Prostate gland (tissue), 2 donors: ENCODE data around the gene ARHGEF4. TPM values are rescaled to one million over a fixed set of nuclear protein-coding genes. Genes with fewer than 3 reads are reported as not detected.

Experiments used
- DNase-seq: peaks from one replicate; pipeline ENCODE4 v3.0.0-alpha.2; 2019; ENCODE audit warnings: low spot score
- H3K27ac ChIP-seq, 2 donors: fragments of 200-600 bp; sonication (generic); 2 replicates each; pipeline ENCODE4 v1.5.1; 2017 to 2019
- H3K27me3 ChIP-seq: fragments of 200-600 bp; sonication (generic); replicated peaks from 2 replicates; pipeline ENCODE4 v1.5.1; 2019; ENCODE audit not compliant: insufficient read depth
- H3K36me3 ChIP-seq, 2 donors: fragments of 200-600 bp; sonication (generic); 1 replicate in 1 of 2; 2 replicates in 1 of 2; pipeline versions ENCODE4 v1.5.1 to v1.8.1; 2017 to 2019
- H3K4me1 ChIP-seq: fragments of 200-600 bp; sonication (generic); replicated peaks from 2 replicates; pipeline ENCODE4 v1.5.1; 2019
- H3K4me3 ChIP-seq, 2 donors: fragments of 200-600 bp; sonication (generic); 2 replicates each; pipeline ENCODE4 v1.5.1; 2017 to 2019
- H3K9me3 ChIP-seq: fragments of 200-600 bp; sonication (generic); 2 replicates; pipeline ENCODE4 v1.5.1; 2017
- POLR2A ChIP-seq: fragments of 450-650 bp; IDR thresholded peaks from one replicate; pipeline ENCODE4 v1.6.1; 2016; ENCODE audit warnings: antibody characterized with exemption, mild to moderate bottlenecking
- POLR2AphosphoS5 ChIP-seq: sonication (generic); formaldehyde crosslinking; IDR thresholded peaks from one replicate; pipeline ENCODE4 v1.6.1; 2017; ENCODE audit warnings: antibody characterized with exemption
- WGBS: methylation state at CpG from one replicate; pipeline ENCODE4 v1.1.5; 2018; 5-methylcytosine and 5-hydroxymethylcytosine counted together
- intact Hi-C: fragments of 100-400 bp; cut with DNase I; formaldehyde crosslinking; loops from one replicate; pipeline ENCODE4 v1.14.2; 2022
- total RNA-seq, 2 donors: library from RNA; depleted of rRNA; stranded (reverse); fragments of >200 nt; gene quantifications; one replicate each; pipeline ENCODE4 v1.1.0, GENCODE V29; 2016
- TF ChIP-seq, protein P1 (sequence below), 4 experiments: fragments of 200-600 bp in 2 of 4; fragments of 450-650 bp in 2 of 4; sonication (generic) in 2 of 4; IDR thresholded peaks; 1 replicate in 3 of 4; 2 replicates in 1 of 4; pipeline ENCODE4 v1.5.1; 2016 to 2019; ENCODE audit warnings: antibody characterized with exemption in 4 of 4, mild to moderate bottlenecking in 2 of 4, moderate library complexity in 2 of 4

The ARHGEF4 gene
- total RNA-seq, 2 donors from 2014 or later: 9.6 to 56.0 TPM

DNA sequence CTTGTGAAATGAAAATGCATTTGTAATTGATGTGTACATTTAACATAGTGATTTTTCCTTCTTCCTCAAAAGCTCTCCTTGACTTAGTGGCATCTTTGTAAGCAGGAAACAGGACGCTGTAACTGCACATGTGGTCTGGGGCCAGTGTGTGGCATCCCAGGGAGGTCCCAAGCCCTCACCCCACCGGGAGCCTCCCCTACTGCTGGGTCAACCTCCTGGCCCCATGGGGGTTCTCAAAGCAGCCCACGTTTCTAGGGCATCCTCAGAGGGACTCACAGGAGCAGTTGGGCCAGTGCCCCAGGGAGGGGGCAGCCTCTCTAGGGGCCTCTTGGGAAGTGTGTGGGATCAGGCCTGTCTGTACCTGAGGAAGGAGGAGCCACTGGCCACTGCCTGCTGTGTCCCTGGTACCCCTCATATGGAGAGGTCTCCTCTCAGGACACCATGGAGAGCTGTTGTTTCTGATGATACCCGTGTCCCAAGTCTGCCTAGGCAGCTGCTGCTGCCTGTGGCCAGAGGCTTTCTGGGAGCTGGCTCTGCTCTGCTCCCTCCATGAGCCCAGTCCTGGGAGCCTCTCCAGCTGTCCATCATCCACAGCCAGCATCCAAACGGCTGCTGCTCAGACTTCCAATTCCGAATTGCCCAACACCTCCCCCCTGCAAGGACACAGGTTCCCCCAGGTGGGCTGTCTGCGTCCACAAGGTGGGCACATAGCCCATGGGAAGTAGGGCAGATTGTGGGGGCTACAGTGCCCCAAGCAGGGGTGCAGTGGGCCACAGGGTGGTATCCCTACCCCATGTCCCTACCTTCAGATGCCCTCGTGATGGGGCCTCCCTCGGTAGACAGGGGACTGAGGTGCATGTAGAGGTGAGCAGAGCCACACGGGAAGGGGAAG is 13.4 kb downstream of the ARHGEF4 start:
- no peak for TF ChIP-seq POLR2A
- TF ChIP-seq, protein P1, sequence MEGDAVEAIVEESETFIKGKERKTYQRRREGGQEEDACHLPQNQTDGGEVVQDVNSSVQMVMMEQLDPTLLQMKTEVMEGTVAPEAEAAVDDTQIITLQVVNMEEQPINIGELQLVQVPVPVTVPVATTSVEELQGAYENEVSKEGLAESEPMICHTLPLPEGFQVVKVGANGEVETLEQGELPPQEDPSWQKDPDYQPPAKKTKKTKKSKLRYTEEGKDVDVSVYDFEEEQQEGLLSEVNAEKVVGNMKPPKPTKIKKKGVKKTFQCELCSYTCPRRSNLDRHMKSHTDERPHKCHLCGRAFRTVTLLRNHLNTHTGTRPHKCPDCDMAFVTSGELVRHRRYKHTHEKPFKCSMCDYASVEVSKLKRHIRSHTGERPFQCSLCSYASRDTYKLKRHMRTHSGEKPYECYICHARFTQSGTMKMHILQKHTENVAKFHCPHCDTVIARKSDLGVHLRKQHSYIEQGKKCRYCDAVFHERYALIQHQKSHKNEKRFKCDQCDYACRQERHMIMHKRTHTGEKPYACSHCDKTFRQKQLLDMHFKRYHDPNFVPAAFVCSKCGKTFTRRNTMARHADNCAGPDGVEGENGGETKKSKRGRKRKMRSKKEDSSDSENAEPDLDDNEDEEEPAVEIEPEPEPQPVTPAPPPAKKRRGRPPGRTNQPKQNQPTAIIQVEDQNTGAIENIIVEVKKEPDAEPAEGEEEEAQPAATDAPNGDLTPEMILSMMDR (IDR thresholded peaks at IDR 0.05): no peak
- TF ChIP-seq POLR2AphosphoS5: no peak
- no peaks in the 10 kb centered on the region for H3K4me1 ChIP-seq
- 75% methylated on average over 10 of the region's 10 CpGs for WGBS
- no peak overlapping the region for H3K27ac ChIP-seq
- DNase-seq: no peak
- H3K9me3 ChIP-seq: no peaks in the 10 kb centered on the region
- no peaks in the 10 kb centered on the region for H3K27me3 ChIP-seq
- H3K36me3 ChIP-seq: no peaks in the 10 kb centered on the region
- no peak overlapping the region for H3K4me3 ChIP-seq
- intact Hi-C loops: no loop called here

DNA sequence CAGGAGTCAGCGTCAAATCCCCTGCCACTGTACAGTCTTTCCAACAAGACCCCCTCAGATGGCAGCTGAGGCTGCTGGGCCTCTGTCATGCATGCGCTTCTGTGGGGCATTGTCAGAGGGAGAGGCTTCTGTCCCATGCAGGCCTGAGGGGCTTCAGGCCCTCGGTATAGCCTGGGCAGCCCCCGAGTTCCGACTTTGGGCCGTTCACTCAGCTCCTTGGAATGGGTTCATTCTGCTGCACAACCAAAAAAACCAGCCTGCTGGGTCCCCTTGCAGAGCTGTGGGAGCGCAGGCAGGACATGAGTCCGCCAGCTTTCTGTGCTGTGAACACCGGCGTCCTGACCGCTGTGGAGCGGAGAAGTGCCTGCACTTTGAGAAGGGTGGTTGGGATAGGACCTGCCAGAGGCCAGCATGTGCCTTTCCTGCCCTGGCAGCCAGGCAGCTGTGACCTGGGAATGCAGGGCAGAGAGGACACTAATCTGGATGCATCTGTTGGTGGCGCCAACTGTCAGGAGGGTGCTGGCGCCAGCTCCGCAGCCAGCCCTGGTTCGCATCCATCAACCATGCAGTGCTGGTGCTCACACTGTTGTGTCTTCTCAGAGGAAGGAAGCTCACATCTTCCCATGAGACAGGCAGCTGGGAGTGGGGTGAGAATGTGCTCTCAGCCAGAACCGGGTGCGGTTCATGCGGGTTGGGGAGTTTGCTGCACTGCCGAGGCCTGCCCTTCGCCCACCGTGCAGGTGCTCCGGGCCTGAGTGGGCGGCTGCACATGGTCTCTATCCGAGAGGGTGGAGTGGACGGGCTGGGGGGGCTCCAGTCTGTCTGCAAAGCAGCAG is 14.3 kb downstream of the ARHGEF4 start:
- no peak overlapping the region for H3K27ac ChIP-seq
- 90% methylated on average over 23 of the region's 26 CpGs for WGBS
- H3K4me1 ChIP-seq: no peaks in the 10 kb centered on the region
- DNase-seq: no peak
- intact Hi-C loops: no loop called here
- no peaks in the 10 kb centered on the region for H3K9me3 ChIP-seq
- no peaks in the 10 kb centered on the region for H3K36me3 ChIP-seq
- H3K27me3 ChIP-seq: no peaks in the 10 kb centered on the region
- TF ChIP-seq, protein P1 (IDR thresholded peaks at IDR 0.05): no peak
- TF ChIP-seq POLR2A (no peak), POLR2AphosphoS5 (no peak)
- no peak overlapping the region for H3K4me3 ChIP-seq

DNA sequence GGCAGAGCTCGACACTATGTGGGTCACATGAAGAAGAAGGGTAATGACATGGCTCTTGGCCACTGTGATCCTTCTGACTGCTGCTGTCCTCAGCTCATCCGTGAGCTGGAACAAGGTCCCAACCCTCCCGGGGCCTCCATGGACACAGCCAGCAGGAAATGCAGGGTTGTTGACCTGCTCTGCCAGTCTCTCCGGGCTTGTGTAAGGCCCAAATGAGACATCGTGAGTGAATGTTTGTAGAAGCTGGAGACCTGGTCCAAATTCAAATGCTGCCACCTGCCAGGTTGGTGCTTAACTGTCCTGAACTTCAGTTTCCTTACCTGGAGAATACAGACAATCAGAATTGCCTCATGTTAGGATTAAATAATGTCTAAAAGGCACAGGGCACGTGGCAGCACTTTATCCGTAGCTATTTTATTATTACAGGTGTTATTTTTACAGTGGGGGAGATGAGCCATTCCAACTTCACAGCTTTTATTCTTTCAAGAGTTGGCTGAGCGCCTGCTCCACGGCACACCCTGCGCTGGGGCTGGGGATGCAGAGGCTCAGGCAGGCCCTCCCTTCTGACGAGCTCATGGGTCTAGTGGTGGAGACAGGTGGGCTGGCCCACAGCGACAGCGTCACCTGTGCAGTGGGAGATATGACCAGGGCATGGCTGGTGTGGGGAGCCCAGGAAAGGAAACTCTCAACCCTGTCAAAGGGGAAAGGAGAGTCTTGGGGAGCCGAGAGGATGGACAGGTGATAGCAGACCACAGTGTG is 15.1 kb downstream of the ARHGEF4 start:
- no peak for TF ChIP-seq POLR2AphosphoS5
- TF ChIP-seq, protein P1 (IDR thresholded peaks at IDR 0.05): peak in 1 of 4 experiments; percentile 23
- DNase-seq: peak; percentile 13
- Histone ChIP-seq H3K4me3 (no peak overlapping the region), H3K36me3 (no peaks in the 10 kb centered on the region), H3K27ac (no peak overlapping the region), H3K27me3 (no peaks in the 10 kb centered on the region), H3K9me3 (no peaks in the 10 kb centered on the region), H3K4me1 (no peaks in the 10 kb centered on the region)
- 51% methylated on average over 14 of the region's 14 CpGs for WGBS
- intact Hi-C loops: no loop called here

DNA sequence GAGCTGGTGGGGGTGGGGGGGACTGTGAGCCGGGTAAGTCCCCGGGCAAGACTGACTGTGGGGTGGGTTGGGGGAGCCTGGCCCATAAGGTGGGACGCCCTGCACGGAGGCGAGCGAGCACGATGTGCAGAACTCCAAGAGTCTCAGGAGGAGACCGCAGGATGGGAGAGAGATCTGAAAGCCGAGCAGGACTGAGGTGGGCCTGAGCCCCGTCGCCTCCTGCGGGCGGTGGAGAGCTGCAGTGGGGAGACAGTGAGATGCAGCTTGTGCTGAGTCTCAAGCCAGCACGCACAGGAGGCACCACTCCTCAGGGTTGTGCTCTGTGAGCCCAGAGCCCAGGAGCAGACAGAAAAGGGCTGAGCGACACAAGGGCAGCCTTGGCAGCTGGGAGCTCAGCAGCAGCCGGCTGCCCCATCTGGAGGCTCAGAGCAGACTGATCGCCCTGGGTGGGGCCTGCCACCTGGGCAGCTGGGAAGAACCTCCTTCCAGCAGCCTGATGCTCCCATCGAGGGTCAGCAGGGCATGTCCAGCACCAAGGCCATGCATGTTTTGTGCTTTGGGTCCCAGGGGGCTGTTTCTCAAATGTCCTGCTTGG is 15.9 kb downstream of the ARHGEF4 start:
- no peaks in the 10 kb centered on the region for H3K4me1 ChIP-seq
- no peak for DNase-seq
- WGBS: 91% methylated on average over 18 of the region's 18 CpGs
- H3K36me3 ChIP-seq: no peaks in the 10 kb centered on the region
- no peak overlapping the region for H3K4me3 ChIP-seq
- intact Hi-C loops: no loop called here
- no peak for TF ChIP-seq POLR2A
- TF ChIP-seq, protein P1 (IDR thresholded peaks at IDR 0.05): no peak
- no peak for TF ChIP-seq POLR2AphosphoS5
- H3K27ac ChIP-seq: no peak overlapping the region
- no peaks in the 10 kb centered on the region for H3K9me3 ChIP-seq
- H3K27me3 ChIP-seq: no peaks in the 10 kb centered on the region
